Measurements from ENCODE around the gene TMEM232.

Gene TMEM232

GRCh38 chr5:110625376-110625999 is 101.0 kb downstream of the TMEM232 start:
- TF ChIP-seq REST (IDR thresholded peaks at IDR 0.05; ENCODE audit: insufficient replicate concordance, low read depth) (no peak), SPI1 (IDR thresholded peaks at IDR 0.05; ENCODE audit: borderline replicate concordance, low read depth) (no peak), CTCF (IDR thresholded peaks at IDR 0.05; ENCODE audit: insufficient read depth, low read length) (no peak), POLR2AphosphoS5 (IDR thresholded peaks at IDR 0.05; ENCODE audit: low read depth) (no peak), GABPA (IDR thresholded peaks at IDR 0.05; ENCODE audit: low read depth) (no peak)
- Histone ChIP-seq H3K27me3 (ENCODE audit: insufficient read depth, poor library complexity, severe bottlenecking) (no peaks in the 10 kb centered on the region), H3K4me3 (replicated peaks; ENCODE audit: insufficient read depth, low read length) (no peak overlapping the region), H3K27ac (replicated peaks) (no peak overlapping the region)
- no peak for DNase-seq (ENCODE audit: low read depth in 1 of 2, low spot score in 1 of 2)

DNA sequence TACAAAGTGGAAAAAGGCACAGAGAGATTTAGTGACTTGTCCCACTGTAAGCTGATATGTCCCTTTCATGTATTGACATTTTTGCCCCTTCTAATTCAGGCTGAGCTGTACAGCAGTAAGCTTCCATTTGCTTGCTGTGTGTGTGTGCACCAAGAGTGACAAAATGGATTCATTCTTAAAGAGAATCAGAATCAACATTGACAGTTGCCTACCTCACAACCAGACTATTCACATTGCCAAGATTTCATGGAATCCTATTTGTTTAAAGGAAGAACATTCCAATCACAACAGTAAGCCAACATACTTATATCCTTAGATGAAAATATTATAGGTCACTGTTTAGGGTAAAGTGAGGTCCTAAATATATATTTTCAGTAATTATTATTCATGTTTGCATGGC is 102.6 kb downstream of the TMEM232 start:
- no peak for DNase-seq (ENCODE audit: low read depth in 1 of 2, low spot score in 1 of 2)
- no peak for TF ChIP-seq REST (IDR thresholded peaks at IDR 0.05; ENCODE audit: insufficient replicate concordance, low read depth)
- TF ChIP-seq GABPA (IDR thresholded peaks at IDR 0.05; ENCODE audit: low read depth) = no peak
- TF ChIP-seq POLR2AphosphoS5 (IDR thresholded peaks at IDR 0.05; ENCODE audit: low read depth) = no peak
- no peak for TF ChIP-seq SPI1 (IDR thresholded peaks at IDR 0.05; ENCODE audit: borderline replicate concordance, low read depth)
- TF ChIP-seq CTCF (IDR thresholded peaks at IDR 0.05; ENCODE audit: insufficient read depth, low read length) = no peak
- Histone ChIP-seq H3K27ac (replicated peaks) (no peak overlapping the region), H3K4me3 (replicated peaks; ENCODE audit: insufficient read depth, low read length) (no peak overlapping the region), H3K27me3 (ENCODE audit: insufficient read depth, poor library complexity, severe bottlenecking) (no peaks in the 10 kb centered on the region)

DNA sequence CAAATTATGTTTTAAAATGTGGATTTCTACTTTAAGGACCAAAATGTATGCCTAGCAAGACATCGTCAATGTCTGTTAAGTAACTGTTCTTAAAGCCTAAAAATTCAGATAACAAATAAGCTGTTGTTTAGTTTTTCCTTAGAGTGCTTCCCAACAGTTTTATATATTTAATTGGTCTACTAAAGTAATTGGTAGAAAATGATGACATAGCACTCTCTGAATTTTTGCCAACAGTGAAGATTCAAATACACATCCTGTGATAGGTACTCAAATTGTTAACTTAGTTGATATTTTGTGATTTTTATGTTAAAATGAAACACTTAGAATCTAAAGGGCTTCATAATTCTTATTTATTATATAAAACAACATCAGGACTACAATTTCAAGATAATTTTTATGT is 107.5 kb downstream of the TMEM232 start:
- H3K27ac ChIP-seq (replicated peaks) = no peak overlapping the region
- no peak for DNase-seq (ENCODE audit: low read depth in 1 of 2, low spot score in 1 of 2)
- no peak overlapping the region for H3K4me3 ChIP-seq (replicated peaks; ENCODE audit: insufficient read depth, low read length)
- TF ChIP-seq GABPA (IDR thresholded peaks at IDR 0.05; ENCODE audit: low read depth) = no peak
- no peak for TF ChIP-seq CTCF (IDR thresholded peaks at IDR 0.05; ENCODE audit: insufficient read depth, low read length)
- no peak for TF ChIP-seq SPI1 (IDR thresholded peaks at IDR 0.05; ENCODE audit: borderline replicate concordance, low read depth)
- no peak for TF ChIP-seq REST (IDR thresholded peaks at IDR 0.05; ENCODE audit: insufficient replicate concordance, low read depth)
- no peak for TF ChIP-seq POLR2AphosphoS5 (IDR thresholded peaks at IDR 0.05; ENCODE audit: low read depth)
- H3K27me3 ChIP-seq (ENCODE audit: insufficient read depth, poor library complexity, severe bottlenecking) = no peaks in the 10 kb centered on the region

Measured in HL-60 (cell line).